GM10847 (cell line): ENCODE data around the gene TYMP.

ENCODE experiments used
- POLR2A ChIP-seq: IDR thresholded peaks from 2 replicates; pipeline ENCODE4 v1.6.1; 2011; ENCODE audit not compliant: insufficient read length; ENCODE audit errors: extremely low read depth

TYMP gene

DNA sequence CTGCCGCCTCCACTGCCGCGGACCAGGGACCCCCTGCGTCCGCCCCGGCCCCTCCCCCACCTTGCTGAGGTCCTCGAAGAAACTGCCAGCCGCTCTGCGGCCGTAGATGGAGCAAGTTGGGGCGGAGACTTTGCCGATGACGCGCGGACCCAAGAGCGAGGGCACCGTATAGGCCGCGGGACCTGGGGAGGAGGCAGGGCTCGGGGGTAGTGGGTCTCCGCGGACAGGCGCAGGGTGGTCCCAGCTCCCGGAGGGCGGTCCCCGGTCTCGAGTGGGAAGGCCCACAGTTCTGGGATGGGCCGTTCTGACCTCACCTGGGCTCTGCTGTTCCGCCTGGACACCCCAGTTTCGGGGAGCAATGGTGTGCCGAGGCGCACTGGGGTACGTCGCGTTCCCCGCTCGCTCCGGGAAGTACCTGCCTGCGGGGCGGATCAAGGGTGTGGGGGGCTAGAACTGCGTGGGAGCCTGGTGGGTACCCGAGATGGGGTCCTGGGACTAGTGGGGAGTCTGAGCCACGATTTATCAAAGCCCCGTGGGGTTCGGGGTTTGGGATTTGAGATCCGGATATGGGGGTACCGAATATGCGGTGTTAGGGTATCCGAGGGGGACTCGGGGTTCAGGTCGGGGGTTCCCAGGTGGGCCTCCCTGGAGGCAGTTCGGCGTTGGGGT, 1.2 kb upstream of the TYMP start:
- TF ChIP-seq POLR2A: peak; percentile 87

DNA sequence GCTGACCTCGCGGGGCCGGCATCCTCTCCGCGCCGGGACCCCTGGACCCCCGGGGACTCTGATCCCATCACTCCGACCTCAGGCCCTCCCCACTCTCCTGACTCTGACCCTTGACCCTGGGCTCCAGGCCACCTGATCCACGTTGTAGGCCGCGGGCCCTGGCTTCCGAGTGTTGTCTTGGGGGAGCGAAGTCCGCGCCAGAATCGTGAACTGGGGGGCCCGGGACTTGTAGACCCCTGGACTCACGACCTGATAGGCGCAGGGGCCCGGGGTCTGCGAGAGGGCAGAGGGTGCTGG, 716 bp upstream of the TYMP start:
- TF ChIP-seq POLR2A: no peak

DNA sequence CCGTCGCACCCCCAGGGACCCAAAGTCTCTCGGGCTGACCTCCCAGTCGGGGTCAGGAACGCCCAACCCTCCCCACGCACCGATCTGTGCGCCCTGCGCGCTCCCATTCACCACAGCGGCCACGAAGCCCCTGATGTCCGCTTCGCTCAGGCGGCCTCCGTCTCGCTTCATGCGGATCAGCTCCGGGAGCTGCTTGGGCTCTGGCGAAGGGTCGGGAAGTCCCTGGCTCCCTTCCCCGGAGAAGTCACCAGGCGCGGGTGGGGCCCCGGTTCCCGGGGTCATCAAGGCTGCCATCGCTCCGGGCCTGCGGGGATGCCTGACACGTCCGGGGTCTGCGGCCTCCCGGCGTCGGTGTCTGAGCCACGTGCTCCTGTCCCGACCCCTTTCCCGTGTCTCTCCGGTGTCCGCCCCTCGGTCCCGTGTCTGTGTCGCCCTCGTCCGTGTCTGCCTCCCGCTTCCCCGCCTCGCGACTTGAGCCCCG, 356 bp downstream of the TYMP start:
- TF ChIP-seq POLR2A: no peak

DNA sequence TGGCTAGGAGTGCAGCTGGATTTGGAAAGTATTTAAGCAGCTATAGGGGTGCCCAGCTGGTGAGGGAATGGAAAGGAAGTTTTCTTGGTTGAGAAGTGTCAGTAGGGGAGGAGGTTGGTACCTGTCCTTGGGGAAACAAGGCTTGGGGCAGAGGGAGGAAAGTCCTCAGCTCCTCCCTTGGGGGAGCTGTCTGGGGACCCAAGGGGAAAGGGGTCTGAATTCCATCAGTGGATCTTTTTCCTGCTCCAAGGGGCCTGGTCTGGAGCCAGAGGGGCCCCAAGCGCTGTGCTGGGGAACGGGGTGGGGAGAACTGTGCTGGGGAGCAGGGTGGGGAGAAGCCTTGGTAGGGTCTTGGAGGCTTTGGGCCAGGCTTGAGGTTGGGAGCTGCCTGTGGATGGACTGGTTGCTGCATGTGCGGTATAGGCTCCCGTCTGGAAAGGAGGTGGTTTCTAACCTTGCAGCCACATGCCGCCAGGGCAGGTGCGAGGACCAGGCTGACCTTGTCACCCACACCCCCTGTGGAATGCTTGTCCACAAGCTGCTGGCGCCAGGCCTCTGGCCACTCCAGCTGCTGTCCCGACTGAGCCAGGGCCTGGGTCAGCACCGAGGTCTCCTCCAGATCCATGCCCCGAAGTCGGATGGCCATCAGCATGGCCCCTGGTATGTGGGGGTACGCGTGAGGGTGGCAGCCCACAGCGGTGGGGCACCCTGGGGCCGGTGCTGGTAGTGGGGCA, 963 bp downstream of the TYMP start:
- peak; percentile 27 for TF ChIP-seq POLR2A

DNA sequence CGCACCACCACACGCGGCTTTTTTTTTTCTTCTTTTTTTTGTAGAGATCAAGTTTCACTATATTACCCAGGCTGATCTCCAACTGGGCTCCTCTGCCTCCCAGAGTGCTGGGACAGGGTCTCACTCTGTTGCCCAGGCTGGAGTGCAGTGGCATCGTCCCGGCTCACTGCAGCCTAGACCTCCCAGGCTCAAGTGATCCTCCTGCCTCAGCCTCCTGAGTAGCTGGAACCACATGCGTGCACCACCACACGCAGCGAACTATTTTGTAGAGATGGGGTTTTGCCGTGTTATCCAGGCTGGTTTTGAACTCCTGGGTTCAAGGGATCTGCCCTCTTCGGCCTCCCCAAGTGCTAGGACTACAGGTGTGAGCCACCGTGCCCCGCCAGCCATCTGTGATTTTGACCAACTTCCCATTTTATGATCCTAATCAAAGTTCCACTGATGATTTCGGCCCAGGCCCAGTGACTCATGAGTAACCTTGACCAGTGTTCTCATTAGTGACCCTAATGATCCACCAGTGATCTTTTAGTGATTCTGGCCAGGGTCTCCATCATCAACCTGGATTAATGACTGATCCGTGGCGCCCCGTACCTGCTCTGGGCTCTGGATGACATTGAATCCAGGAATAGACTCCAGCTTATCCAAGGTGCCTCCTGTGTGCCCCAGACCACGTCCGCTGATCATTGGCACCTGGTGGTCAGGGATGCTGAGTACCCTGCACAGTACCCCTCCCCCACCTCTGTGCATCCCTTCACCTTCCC, 1.7 kb downstream of the TYMP start:
- TF ChIP-seq POLR2A: peak; percentile 14

DNA sequence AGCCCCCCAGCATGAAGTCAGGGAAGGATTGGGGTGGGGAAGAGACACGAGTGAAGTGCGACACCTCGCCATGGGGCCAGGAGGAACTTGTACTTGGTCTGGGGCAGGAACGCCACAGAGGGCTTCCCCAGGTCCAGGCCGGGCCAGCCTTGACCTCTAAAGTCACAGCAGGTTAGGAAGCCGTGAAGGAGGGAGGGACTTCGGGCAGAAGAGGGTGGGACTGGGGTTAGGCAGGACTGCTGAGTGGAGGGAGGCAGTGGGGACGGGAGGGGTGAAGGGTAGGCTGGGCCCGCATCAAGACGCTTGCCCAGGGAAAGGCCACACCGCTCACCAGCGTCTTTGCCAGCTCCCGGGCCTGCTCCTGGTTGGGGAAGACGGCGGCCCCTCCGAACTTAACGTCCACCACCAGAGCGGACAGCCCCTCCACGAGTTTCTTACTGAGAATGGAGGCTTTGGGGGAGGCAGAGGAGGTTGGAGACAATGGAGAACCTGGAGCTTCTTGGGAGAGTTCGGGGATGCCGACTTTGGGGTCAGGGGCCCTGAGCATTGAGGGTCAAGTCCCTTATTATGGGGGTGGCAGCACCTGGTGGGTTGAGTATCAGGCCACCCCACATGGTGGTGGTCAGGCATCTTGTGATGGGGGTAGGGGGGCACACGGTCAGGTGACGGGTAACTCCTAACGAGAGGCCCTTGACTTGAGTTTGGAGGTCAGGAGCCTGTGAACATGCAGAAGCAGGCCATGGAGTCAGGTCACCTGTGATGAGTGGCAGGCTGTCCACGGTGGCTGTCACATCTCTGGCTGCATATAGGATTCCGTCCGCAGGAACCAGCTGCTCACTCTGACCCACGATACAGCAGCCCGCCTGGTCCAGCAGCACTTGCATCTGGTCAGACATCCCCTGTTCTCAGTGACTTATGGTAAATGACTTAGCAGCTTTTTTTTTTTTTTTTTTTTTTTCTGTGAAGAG, 2.7 kb downstream of the TYMP start:
- peak; percentile 50 for TF ChIP-seq POLR2A

DNA sequence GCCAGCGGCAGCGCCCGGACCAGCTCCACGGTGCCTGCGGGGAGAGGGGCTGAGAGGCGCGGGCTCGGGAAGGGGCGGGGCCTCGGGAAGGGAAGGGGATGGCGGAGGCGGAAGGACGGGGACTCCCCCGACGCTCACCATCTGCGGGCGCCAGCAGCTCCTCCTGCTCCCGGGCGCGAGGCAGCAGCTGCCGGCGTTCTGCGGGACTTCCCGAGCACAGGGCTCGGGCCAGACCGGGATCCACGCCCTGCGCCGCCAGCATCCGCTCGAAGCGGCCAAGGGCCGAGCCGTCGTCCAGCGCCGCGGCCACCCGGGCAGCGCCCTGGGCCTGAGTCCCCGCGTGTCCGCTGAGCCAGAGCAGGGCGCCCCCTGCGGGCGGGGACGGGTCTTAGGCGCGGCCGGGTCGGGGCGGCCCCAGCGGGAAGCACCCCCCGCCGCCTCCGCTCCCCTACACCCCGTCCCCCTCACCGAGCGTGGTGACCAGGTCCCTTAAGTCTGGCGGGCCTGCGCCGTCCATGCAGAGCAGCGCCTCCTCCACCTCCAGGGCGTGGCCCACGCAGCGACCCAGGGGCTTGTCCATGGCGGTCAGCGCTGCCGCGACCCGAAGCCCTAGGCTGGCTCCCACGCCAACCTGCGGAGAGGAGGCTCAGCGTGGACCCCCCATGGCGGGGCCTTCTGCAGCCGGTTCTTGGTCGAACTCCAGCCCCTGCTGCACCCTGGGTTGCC, 3.5 kb downstream of the TYMP start:
- peak; percentile 15 for TF ChIP-seq POLR2A

DNA sequence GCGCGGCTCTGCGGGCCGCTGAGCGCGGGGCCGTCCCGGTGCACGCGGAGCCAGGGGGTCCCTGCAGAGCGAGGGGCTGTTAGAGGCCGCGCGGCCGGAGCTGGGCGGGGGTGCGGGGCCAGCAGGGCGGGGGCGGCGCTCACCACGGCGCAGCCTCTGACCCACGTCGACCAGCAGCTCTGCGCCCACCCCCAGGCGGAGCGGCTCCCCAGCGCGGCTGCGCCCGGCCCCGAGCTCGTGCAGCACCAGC, 4.0 kb downstream of the TYMP start:
- no peak for TF ChIP-seq POLR2A

DNA sequence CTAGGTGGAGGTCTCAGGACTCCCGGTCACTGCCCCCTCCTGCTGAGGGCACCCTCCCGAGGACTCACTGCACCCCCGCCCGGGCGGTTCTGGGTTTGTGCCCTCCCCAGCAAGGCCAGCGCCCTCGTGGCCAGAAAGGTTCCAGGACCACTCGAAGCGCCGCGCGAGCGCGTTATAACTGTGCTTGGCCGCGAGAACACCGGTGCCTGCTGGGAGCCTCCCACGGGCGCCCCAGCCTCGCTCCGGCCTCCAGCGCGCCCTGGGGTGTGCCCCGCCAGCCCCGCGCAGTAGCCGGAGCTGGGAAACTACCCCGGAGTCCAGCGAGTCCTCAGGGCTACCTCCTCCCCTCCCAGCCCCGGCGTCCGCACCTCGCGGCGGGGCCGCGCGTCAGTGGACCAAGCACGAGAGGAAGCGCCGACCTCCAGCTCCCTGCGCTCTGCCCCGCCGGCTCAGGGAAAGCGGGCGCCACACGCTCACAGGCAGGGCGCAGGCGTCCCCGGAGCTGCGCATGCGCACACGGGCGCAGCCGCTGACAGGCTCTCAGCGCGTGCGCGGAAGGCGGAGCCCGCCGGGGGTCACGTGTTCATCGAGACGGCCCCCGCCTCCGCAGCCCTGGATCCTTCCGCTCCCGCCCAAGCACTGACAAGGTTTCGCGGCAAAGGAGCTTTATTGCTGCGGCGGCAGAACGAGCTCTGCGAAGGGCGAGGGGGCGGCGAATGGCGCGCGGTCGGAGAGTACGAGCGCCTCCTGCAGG, 4.5 kb downstream of the TYMP start, which contains the start of gene SCO2:
Gene SCO2 (minus strand): TSS at position 495 of the 754 bp plus-strand sequence. CDS start 1,187 bp downstream, outside the sequence.
- TF ChIP-seq POLR2A: peak; percentile 92

DNA sequence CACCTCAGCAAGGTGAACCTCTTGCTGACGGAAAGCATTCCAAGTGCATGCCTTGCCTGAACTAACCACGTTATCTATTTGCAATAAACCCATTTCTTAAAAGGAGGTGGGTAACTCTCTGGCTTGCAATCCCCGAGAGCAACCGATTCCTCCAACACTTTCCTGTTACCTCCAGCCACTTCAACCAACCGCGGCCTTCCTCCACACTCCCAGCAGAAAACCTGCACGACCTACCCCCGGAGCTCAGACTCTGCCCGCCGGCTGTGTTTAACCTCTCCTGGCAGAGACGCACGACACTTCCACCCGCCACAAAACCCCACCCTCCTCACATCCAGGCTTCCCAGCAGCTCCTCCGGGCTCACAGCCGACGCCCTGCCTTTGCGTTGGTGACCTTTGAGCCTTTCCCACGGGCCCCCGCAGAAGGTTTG, 5.1 kb downstream of the TYMP start:
- TF ChIP-seq POLR2A: no peak

DNA sequence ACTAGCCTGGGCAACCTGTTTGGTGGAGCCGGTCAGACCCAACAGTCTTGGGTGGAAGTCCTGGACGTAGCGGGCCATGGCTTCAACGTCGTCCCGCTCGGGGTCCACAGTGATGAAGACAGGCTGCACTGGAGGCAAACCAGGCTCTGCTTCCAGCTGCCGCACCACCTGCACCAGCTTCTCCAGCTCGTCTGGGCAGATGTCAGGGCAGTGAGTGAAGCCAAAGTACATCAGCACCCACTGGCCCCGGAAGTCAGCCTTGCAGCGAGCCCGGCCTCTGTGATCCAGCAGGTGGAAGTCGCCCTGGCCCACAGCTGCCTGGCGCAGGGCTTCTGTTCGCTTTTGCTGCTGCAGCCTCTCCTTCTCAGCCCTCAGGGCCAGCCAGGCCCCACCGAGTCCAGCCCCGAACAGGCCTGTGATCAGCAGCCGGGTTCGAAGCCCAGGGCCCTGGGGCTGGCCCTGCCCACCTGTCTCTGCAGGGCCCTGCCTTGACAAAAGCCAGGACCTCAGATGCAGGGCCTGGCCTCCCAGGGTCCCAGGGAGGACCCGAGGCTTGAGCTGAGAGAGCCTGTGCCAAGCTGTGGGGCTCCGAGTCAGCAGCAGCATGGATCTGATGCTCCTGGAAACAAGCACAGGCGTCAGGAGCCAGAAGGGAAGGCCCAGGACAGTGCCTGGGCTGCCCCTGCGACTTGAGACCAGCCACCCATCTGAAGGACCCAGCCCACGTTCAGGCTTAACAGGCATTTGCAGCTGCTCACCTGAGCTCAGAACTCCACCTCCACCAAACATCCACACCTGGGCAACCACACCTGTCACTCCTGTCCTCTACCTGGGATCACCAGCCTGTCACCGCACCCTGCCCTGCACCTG, 5.8 kb downstream of the TYMP start:
- TF ChIP-seq POLR2A: no peak

DNA sequence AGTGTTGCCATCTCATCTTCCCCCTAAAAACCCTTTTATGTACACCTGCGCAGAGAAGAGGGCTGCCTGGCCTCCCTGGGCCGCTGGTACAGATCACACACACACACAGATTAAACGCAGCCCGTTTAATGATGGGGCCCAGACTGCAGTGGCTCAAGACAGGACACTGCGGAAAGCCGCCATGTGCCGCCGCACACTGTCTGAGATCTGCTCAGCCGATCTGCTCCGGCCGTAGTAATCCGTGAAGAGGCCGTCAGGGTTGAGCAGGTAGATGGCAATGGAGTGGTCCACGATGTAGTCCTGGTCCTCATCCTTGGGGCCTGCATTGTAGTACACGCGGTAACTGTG, 6.4 kb downstream of the TYMP start:
- TF ChIP-seq POLR2A: no peak

DNA sequence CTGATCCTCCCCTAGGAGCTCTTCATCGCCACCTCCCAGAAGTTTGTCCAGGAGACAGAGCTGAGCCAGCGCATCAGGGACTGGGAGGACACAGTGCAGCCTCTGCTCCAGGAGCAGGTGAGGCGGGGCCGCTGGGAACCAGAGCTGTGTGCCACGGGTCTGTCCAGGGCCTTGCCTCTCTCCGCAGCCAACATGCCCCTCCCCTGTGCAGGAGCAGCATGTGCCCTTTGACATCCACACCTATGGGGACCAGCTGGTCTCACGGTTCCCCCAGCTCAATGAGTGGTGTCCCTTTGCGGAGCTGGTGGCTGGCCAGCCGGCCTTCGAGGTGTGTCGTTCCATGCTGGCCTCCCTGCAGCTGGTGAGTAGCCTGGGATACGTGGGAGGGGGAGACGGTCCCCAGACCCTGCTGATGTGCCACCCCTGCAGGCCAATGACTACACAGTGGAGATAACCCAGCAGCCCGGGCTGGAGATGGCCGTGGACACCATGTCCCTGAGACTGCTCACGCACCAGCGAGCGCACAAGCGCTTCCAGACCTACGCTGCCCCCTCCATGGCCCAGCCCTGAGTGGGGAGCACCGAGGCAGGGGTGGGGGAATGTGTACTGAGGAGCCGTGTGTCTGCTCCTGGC, 6.9 kb downstream of the TYMP start:
- TF ChIP-seq POLR2A: no peak
